ENCODE measurements around the gene TMEM53. TPM values are rescaled to one million over a fixed set of nuclear protein-coding genes. Genes with fewer than 3 reads are reported as not detected.

TMEM53 gene
- total and polyA plus RNA-seq, 3 donors from 2014 or later = 15.6 to 40.2 (median 18.9) TPM

DNA sequence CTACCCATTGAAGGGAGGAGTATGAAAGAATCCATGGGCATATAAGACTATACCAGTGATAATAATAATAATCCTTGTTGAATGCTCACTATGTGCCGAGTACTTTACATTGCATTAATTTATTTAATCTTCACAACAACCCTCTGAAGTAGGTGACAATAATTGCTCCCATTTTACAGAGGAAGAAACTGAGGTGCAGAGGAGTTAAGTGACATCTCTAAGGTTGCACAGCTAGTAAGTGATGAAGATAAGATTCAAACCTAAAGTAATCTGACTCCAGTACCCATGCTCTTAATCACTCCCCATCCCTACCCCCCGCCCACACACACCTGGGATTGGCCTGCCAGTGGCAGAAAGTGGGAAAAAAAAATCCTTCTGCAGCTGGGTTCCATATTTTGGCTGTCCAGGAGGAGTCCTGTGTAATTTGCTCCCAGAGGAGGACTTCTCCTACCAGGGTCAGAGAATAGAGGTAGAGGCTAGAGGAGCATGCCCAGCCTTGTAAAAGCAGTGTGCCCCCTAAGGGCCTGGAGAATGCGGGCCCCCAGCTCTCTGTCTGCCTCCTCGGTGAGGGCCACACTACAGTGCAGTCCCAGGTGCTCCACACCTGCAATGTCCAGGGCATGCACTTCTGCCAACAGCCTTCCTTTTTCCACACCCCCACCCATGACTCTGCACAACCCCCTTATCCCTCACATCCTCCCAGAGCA, 57.8 kb downstream of the TMEM53 start:
- no peaks in the 10 kb centered on the region for H3K9me3 ChIP-seq
- no peak for DNase-seq
- no peaks in the 10 kb centered on the region for H3K36me3 ChIP-seq (ENCODE audit: low read depth, missing control alignments)
- no peak overlapping the region for H3K27ac ChIP-seq
- intact Hi-C loops (cut with DNase I; ENCODE audit: low total_unique reads) = no loop called here
- H3K27me3 ChIP-seq = no peaks in the 10 kb centered on the region
- WGBS, 2 donors = 58 to 65% methylated on average over 4 of the region's 4 CpGs
- H3K4me3 ChIP-seq = peak overlapping the region; percentile 24 to 27
- TF ChIP-seq CTCF (IDR thresholded peaks at IDR 0.05) = no peak
- no peak for TF ChIP-seq POLR2A (IDR thresholded peaks at IDR 0.05)
- H3K4me1 ChIP-seq = peaks cover 7% of the 10 kb centered on the region

GRCh38 chr1:44613941-44614340, 60.3 kb downstream of the TMEM53 start:
- DNase-seq = no peak
- Histone ChIP-seq H3K4me3 (no peak overlapping the region), H3K4me1 (peaks cover 7% of the 10 kb centered on the region), H3K27ac (no peak overlapping the region), H3K36me3 (ENCODE audit: low read depth, missing control alignments) (no peaks in the 10 kb centered on the region), H3K27me3 (no peaks in the 10 kb centered on the region), H3K9me3 (no peaks in the 10 kb centered on the region)
- intact Hi-C loops (cut with DNase I; ENCODE audit: low total_unique reads) = no loop called here
- WGBS, 2 donors = 82 to 83% methylated on average over 4 to 6 of the region's 6 CpGs
- TF ChIP-seq POLR2A (IDR thresholded peaks at IDR 0.05) (no peak), CTCF (IDR thresholded peaks at IDR 0.05) (no peak)

DNA sequence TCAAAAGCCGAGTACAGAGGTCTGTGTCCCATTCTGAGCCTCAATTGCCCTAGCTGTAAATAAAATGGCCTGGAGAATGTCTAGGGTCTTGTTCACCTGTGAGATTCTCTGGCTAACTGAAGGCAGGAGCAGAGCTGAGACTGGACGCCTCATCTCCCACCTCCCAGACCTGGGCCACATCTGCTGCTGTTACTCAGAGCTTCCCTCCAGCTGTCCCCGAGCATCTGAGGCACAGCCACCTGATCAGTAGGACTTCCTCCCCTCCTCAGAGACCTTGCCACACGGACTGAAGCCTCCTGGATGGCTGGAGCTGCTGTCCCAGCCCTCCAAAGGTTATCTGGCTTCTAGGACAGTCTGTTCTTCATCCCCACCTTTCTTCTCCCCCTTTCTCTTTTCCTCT, 62.4 kb downstream of the TMEM53 start:
- no peaks in the 10 kb centered on the region for H3K36me3 ChIP-seq (ENCODE audit: low read depth, missing control alignments)
- no peaks in the 10 kb centered on the region for H3K9me3 ChIP-seq
- intact Hi-C loops (cut with DNase I; ENCODE audit: low total_unique reads) = no loop called here
- no peak overlapping the region for H3K27ac ChIP-seq
- no peak for DNase-seq
- TF ChIP-seq POLR2A (IDR thresholded peaks at IDR 0.05) (no peak), CTCF (IDR thresholded peaks at IDR 0.05) (no peak)
- WGBS, 2 donors = 59 to 68% methylated on average over 4 of the region's 4 CpGs
- no peaks in the 10 kb centered on the region for H3K27me3 ChIP-seq
- no peaks in the 10 kb centered on the region for H3K4me1 ChIP-seq
- H3K4me3 ChIP-seq = no peak overlapping the region

GRCh38 chr1:44611419-44611818, 62.9 kb downstream of the TMEM53 start:
- Histone ChIP-seq H3K4me3 (no peak overlapping the region), H3K27ac (no peak overlapping the region), H3K36me3 (ENCODE audit: low read depth, missing control alignments) (no peaks in the 10 kb centered on the region), H3K9me3 (no peaks in the 10 kb centered on the region), H3K4me1 (no peaks in the 10 kb centered on the region), H3K27me3 (no peaks in the 10 kb centered on the region)
- intact Hi-C loops (cut with DNase I; ENCODE audit: low total_unique reads) = no loop called here
- WGBS, 2 donors = 71% methylated on average over 5 of the region's 5 CpGs
- no peak for DNase-seq
- TF ChIP-seq POLR2A (IDR thresholded peaks at IDR 0.05) (no peak), CTCF (IDR thresholded peaks at IDR 0.05) (no peak)
